B cell (primary cell): Measurements from ENCODE around the gene VPS37C. TPM values are rescaled to one million over a fixed set of nuclear protein-coding genes. Genes with fewer than 3 reads are reported as not detected.
A peak's percentile ranks its signal among the peaks of the same experiment; 100 is the strongest.
"Not testable (repeated sequence)": the region's sequence is repeated elsewhere in the genome, so short reads cannot be mapped to it uniquely, and the experiment has no call there.

Source experiments
- ATAC-seq: fragments of 200-7000 bp; cut with Tn5 transposase; one replicate; pipeline ENCODE4 v1.10.0; 2021; ENCODE audit warnings: low read depth, mild to moderate bottlenecking, moderate number of reproducible peaks, moderate library complexity
- CTCF ChIA-PET: fragments of 350-600 bp; sonication (Branson Sonifier 250); formaldehyde crosslinking; loops from one replicate; lab custom pipeline; 2021; ENCODE audit warnings: antibody characterized with exemption, inconsistent platforms; lab: Charles Lee
- POLR2A ChIA-PET: fragments of 350-600 bp; sonication (Branson Sonifier 250); formaldehyde crosslinking; loops from one replicate; lab custom pipeline; 2021; ENCODE audit warnings: antibody characterized with exemption; lab: Charles Lee
- DNase-seq: peaks from one replicate; pipeline ENCODE4 v3.0.0; 2013
- H2AFZ ChIP-seq: 2 replicates; pipeline ENCODE4 v1.6.1; 2012; ENCODE audit warnings: mild to moderate bottlenecking, low read depth, low read length; ENCODE audit not compliant: insufficient read depth, poor library complexity, severe bottlenecking
- H3K27ac ChIP-seq, 2 donors: 1 replicate in 1 of 2; 2 replicates in 1 of 2; pipeline ENCODE4 v1.5.1; 2012 to 2013; ENCODE audit warnings: low read length in 2 of 2, mild to moderate bottlenecking in 2 of 2, moderate library complexity in 1 of 2
- H3K27me3 ChIP-seq, 4 experiments: fragments of 200-600 bp in 1 of 4; sonication (generic) in 1 of 4; replicated peaks in 1 of 4; 1 replicate in 2 of 4; 2 replicates in 2 of 4; pipeline versions ENCODE4 v1.6.1 to v1.7.0; 2013 to 2016; ENCODE audit warnings: low read length in 3 of 4, mild to moderate bottlenecking in 2 of 4, mixed read lengths in 1 of 4, moderate library complexity in 1 of 4; ENCODE audit not compliant: insufficient read depth in 4 of 4, control insufficient read depth in 3 of 4; ENCODE audit errors: control extremely low read depth in 1 of 4
- H3K36me3 ChIP-seq, 2 experiments: replicated peaks in 1 of 2; 1 replicate in 1 of 2; 2 replicates in 1 of 2; pipeline versions ENCODE4 v1.6.1 to v1.7.1; 2013; ENCODE audit warnings: low read length in 1 of 2; ENCODE audit not compliant: insufficient read depth in 2 of 2, control insufficient read depth in 1 of 2; ENCODE audit errors: control extremely low read depth in 1 of 2, extremely low read depth in 1 of 2
- H3K4me1 ChIP-seq, 2 donors: fragments of 200-600 bp in 1 of 2; sonication (generic) in 1 of 2; 1 replicate in 1 of 2; 2 replicates in 1 of 2; pipeline versions ENCODE4 v1.5.1 to v1.6.1; 2013 to 2017; ENCODE audit warnings: low read length in 2 of 2; ENCODE audit not compliant: control insufficient read depth in 2 of 2, insufficient read depth in 2 of 2
- H3K4me2 ChIP-seq: replicated peaks from 2 replicates; pipeline ENCODE3; 2012; ENCODE audit warnings: mild to moderate bottlenecking, low read depth, low read length; ENCODE audit not compliant: poor library complexity, severe bottlenecking
- H3K4me3 ChIP-seq, 5 experiments: fragments of 200-600 bp in 1 of 5; sonication (generic) in 1 of 5; 1 replicate in 3 of 5; 2 replicates in 2 of 5; pipeline versions ENCODE4 v1.5.1 to v1.7.0; 2011 to 2016; ENCODE audit warnings: low read length in 4 of 5, mild to moderate bottlenecking in 4 of 5, low read depth in 2 of 5, control low read depth in 1 of 5, moderate library complexity in 1 of 5; ENCODE audit not compliant: insufficient read depth in 1 of 5; ENCODE audit errors: control extremely low read depth in 1 of 5, extremely low read depth in 1 of 5
- H3K79me2 ChIP-seq: fragments of 200-600 bp; sonication (generic); one replicate; pipeline ENCODE4 v1.6.0; 2016; ENCODE audit warnings: low read length; ENCODE audit not compliant: control insufficient read depth, insufficient read depth
- H3K9ac ChIP-seq: fragments of 200-600 bp; sonication (generic); 2 replicates; pipeline ENCODE4 v1.6.1; 2017; ENCODE audit warnings: mild to moderate bottlenecking, low read length, moderate library complexity
- H3K9me3 ChIP-seq, 3 donors: one replicate each; pipeline versions ENCODE4 v1.6.1 to v1.7.1; 2013; ENCODE audit warnings: low read length in 2 of 3; ENCODE audit not compliant: control insufficient read depth in 2 of 3, insufficient read depth in 1 of 3; ENCODE audit errors: control extremely low read depth in 1 of 3
- H4K20me1 ChIP-seq: 2 replicates; pipeline ENCODE4 v1.6.0; 2012; ENCODE audit warnings: mild to moderate bottlenecking, low read length; ENCODE audit not compliant: insufficient read depth, control insufficient read depth, poor library complexity, severe bottlenecking
- H3K27ac Mint-ChIP-seq: one replicate; pipeline ENCODE4 v1.8.0; 2021; ENCODE audit warnings: mixed read lengths
- H3K27me3 Mint-ChIP-seq: one replicate; pipeline ENCODE4 v1.8.0; 2021; ENCODE audit warnings: mixed read lengths
- H3K4me1 Mint-ChIP-seq: one replicate; pipeline ENCODE4 v1.8.0; 2021; ENCODE audit warnings: mixed read lengths
- H3K4me3 Mint-ChIP-seq: one replicate; pipeline ENCODE4 v1.8.0; 2021; ENCODE audit warnings: mixed read lengths
- H3K9me3 Mint-ChIP-seq: one replicate; pipeline ENCODE4 v1.8.0; 2022; ENCODE audit warnings: mixed read lengths; ENCODE audit not compliant: insufficient read depth
- CTCF ChIP-seq: fragments of 200-600 bp; IDR thresholded peaks from one replicate; pipeline ENCODE4 v1.8.0; 2022; ENCODE audit warnings: antibody characterized with exemption, mild to moderate bottlenecking
- EZH2 ChIP-seq: IDR thresholded peaks from 2 replicates; pipeline ENCODE4 v1.6.1; 2012; ENCODE audit warnings: borderline replicate concordance, low read depth, mild to moderate bottlenecking, moderate library complexity, low read length; ENCODE audit not compliant: insufficient read depth, poor library complexity, severe bottlenecking
- WGBS: methylation state at CpG from one replicate; pipeline ENCODE4 v1.1.5; 2013; ENCODE audit warnings: missing lambda C conversion rate; ENCODE audit not compliant: insufficient coverage; 5-methylcytosine and 5-hydroxymethylcytosine counted together
- intact Hi-C: fragments of 100-400 bp; cut with micrococcal nuclease; formaldehyde crosslinking; loops from one replicate; pipeline ENCODE4 v1.10.0; 2022
- polyA minus RNA-seq: library from RNA; depleted of rRNA, polyadenylated mRNA; stranded (reverse); fragments of >200 nt; gene quantifications from 2 replicates; pipeline ENCODE4 v1.2.3, GENCODE V29; 2012
- polyA plus RNA-seq: library from polyadenylated mRNA; depleted of rRNA; stranded (reverse); fragments of >200 nt; gene quantifications from 2 replicates; pipeline ENCODE4 v1.2.3, GENCODE V29; 2012
- total RNA-seq, 2 donors: library from RNA; stranded (reverse); fragments of 120-200 nt in 1 of 2; gene quantifications; 1 replicate in 1 of 2; 2 replicates in 1 of 2; pipeline versions ENCODE4 v1.2.3 to v1.2.4, GENCODE V29; 2013 to 2022

The VPS37C gene
- total RNA-seq (18.4 and 20.1 TPM in 2 replicates), polyA plus RNA-seq (5.9 and 6.4 TPM in 2 replicates), polyA minus RNA-seq (3.6 and 8.3 TPM in 2 replicates)
- 5.4 TPM for total RNA-seq (2013)

GRCh38 chr11:61161190-61162091 lies at the start of gene VPS37C:
TSS of gene VPS37C (minus strand) at chr11:61161426. CDS start at chr11:61138829, 22,597 bp downstream.
- H3K9me3 ChIP-seq = no peaks in the 10 kb centered on the region
- Mint-ChIP-seq H3K4me1 (peaks cover 54% of the 10 kb centered on the region), H3K4me3 (peak within 1 kb of the TSS; percentile 91), H3K9me3 (peaks cover 2% of the 10 kb centered on the region), H3K27me3 (no peaks in the 10 kb centered on the region), H3K27ac (peak within 1 kb of the TSS; percentile 96)
- H3K79me2 ChIP-seq = peaks cover 14% of the 10 kb centered on the region
- peak within 1 kb of the TSS; percentile 94 to 95 for H3K27ac ChIP-seq
- H3K4me2 ChIP-seq = peak within 1 kb of the TSS; percentile 78
- under 1% methylated on average over 85 of the region's 85 CpGs for WGBS
- TF ChIP-seq CTCF (no peak), EZH2 (no peak)
- peak within 1 kb of the TSS; percentile 69 for H3K9ac ChIP-seq
- ATAC-seq (peak; percentile 75), DNase-seq (peak; percentile 98)
- POLR2A ChIA-PET = interaction anchor here (0.7 to 1.8 kb wide), 4 partner anchors 22 to 1546 kb away, joined by 3 to 5 read pairs (median 4); partner anchors contain the start of gene TMEM109
- peaks cover 42 to 50% of the 10 kb centered on the region in 2 donors for H3K4me1 ChIP-seq
- peak within 1 kb of the TSS; percentile 64 for H2AFZ ChIP-seq
- peak within 1 kb of the TSS; percentile 32 to 68 (median 60) for H3K4me3 ChIP-seq
- peaks cover 0 to 3% of the 10 kb centered on the region in 2 experiments for H3K36me3 ChIP-seq
- intact Hi-C loops = loop anchor here (1.0 to 10.0 kb wide), 6 partner anchors 91 to 319 kb away; partner anchors contain the start of genes CCDC86, DDB1, PRPF19 and SDHAF2
- CTCF ChIA-PET = interaction anchor here (1.3 to 1.6 kb wide), 3 partner anchors 19 to 191 kb away, joined by 3 to 7 read pairs (median 5); no protein-coding TSS in a partner anchor
- H4K20me1 ChIP-seq = no peaks in the 10 kb centered on the region
- H3K27me3 ChIP-seq = no peaks in the 10 kb centered on the region

GRCh38 chr11:61210629-61211028 lies 49.4 kb upstream of the VPS37C start:
- POLR2A ChIA-PET, H3K27me3 ChIP-seq, H3K27me3 Mint-ChIP-seq, H3K9me3 ChIP-seq, ATAC-seq, H3K79me2 ChIP-seq, H3K36me3 ChIP-seq, intact Hi-C loops, H3K4me3 ChIP-seq, H3K9me3 Mint-ChIP-seq, H3K4me1 ChIP-seq, H3K4me3 Mint-ChIP-seq, DNase-seq, H3K4me1 Mint-ChIP-seq, H3K27ac Mint-ChIP-seq, H2AFZ ChIP-seq, H3K9ac ChIP-seq, H4K20me1 ChIP-seq, H3K27ac ChIP-seq, CTCF ChIA-PET, H3K4me2 ChIP-seq: not testable (repeated sequence)
- no CpG with 5 or more reads among the region's 6 CpGs for WGBS

- no CpG with 5 or more reads among the region's 9 CpGs for WGBS
- H3K4me3 ChIP-seq, H3K27ac Mint-ChIP-seq, H3K27me3 ChIP-seq, H3K36me3 ChIP-seq, H3K79me2 ChIP-seq, ATAC-seq, H3K4me3 Mint-ChIP-seq, CTCF ChIA-PET, intact Hi-C loops, POLR2A ChIA-PET, H3K4me1 Mint-ChIP-seq, H3K27ac ChIP-seq, H4K20me1 ChIP-seq, H3K9ac ChIP-seq, H3K27me3 Mint-ChIP-seq, H3K4me2 ChIP-seq, H2AFZ ChIP-seq, DNase-seq, H3K4me1 ChIP-seq, H3K9me3 Mint-ChIP-seq, H3K9me3 ChIP-seq: not testable (repeated sequence)
Observed at GRCh38 chr11:61207636-61208310, 46.5 kb upstream of the VPS37C start.
